Muscle of back (tissue), 11 donors: Measurements from ENCODE around the gene GHITM. TPM values are rescaled to one million over a fixed set of nuclear protein-coding genes. Genes with fewer than 3 reads are reported as not detected.
A peak's percentile ranks its signal among the peaks of the same experiment; 100 is the strongest.
"Not testable (repeated sequence)": the region's sequence is repeated elsewhere in the genome, so short reads cannot be mapped to it uniquely, and the experiment has no call there.

Source experiments
- DNase-seq, 3 donors: peaks; one replicate each; pipeline versions ENCODE4 v3.0.0 to v3.0.0-alpha.2; 2013
- polyA plus RNA-seq, 10 donors: library from polyadenylated mRNA; unstranded; fragments of 120-200 nt; gene quantifications; one replicate each; pipeline ENCODE4 v1.2.1, GENCODE V29; 2013; ENCODE audit not compliant: insufficient read length in 10 of 10

GHITM gene
- polyA plus RNA-seq, 10 donors = 97.5 to 125 (median 113) TPM

GRCh38 chr10:84138478-84139125 lies 707 bp upstream of the GHITM start:
- no peak for DNase-seq

DNA sequence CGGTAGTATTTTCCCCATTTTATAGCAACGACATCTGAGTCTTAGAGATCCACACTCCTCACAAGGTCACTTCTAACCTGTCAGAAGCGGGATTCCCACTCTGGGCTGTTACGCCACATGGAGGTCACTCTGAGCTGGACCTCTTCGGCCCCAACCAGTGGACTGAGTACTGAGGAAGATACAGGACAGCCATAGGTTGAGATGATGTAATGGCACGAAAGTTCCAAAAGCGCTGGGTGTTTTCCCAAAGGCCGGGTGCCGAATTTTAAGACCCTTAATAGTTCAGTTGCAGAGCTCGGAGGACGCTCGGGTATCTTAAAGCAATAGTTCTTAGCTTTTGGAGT lies 699 bp downstream of the GHITM start:
- DNase-seq = peak in 1 of 3 donors; percentile 4

GRCh38 chr10:84147347-84147746 lies 8.0 kb downstream of the GHITM start:
- no peak for DNase-seq

- DNase-seq = peak in 2 of 3 donors; percentile 13 to 15
Measured at GRCh38 chr10:84148006-84148597, 8.8 kb downstream of the GHITM start.

DNA sequence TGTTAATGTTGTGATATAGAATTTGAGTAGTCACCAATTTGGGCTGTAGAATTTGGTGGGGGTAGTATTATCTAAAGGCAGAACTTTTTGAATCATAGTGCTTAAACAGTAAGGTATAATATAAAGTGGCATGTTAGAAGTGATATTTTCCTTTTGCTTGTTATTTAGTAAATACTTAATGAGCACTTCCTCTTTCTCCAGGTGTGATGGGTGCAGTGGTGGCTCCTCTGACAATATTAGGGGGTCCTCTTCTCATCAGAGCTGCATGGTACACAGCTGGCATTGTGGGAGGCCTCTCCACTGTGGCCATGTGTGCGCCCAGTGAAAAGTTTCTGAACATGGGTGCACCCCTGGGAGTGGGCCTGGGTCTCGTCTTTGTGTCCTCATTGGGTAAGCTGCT lies 10.5 kb downstream of the GHITM start:
- no peak for DNase-seq

DNA sequence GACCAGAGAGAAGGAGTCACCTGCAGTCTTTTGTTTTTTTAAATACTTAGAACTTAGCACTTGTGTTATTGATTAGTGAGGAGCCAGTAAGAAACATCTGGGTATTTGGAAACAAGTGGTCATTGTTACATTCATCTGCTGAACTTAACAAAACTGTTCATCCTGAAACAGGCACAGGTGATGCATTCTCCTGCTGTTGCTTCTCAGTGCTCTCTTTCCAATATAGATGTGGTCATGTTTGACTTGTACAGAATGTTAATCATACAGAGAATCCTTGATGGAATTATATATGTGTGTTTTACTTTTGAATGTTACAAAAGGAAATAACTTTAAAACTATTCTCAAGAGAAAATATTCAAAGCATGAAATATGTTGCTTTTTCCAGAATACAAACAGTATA lies 13.5 kb downstream of the GHITM start:
- DNase-seq = no peak

DNA sequence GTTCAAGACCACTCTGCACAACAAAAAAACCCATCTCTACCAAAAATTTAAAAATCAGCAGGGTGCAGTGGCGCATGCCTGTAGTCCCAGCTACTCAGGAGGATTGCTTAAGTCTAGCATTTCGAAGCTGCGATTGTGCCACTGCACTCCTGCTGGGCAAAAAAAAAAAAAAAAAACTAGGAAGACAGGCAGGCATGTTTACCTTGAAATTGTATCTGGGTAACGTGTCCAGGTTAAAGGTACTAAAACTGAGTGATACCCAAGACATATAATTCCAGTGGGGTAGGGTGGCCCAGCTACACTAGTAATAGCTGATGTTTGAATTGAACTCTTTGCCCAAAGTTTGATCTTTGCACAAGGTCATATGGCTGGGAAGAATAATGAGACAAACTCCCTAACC lies 16.2 kb downstream of the GHITM start:
- DNase-seq = no peak

DNA sequence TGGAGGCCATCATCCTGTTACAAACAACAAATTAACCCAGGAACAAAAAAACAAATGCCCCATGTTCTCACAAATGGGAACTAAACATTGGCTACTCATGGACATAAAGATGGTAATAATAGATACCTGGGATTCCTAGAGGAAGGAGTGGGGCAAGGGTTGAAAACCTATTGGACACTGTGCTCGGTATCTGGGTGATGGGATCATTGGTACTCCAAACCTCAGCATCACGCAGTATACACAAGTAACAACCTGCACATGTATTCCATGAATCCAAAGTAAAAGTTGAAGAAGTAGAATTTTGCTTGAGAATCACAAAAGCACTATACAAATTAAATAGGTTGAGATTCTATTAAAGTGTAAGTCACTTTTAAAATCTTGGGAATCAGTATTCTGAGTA lies 16.7 kb downstream of the GHITM start:
- no peak for DNase-seq

GRCh38 chr10:84156768-84157167 lies 17.5 kb downstream of the GHITM start:
- DNase-seq = no peak

GRCh38 chr10:84158061-84158460 lies 18.8 kb downstream of the GHITM start:
- DNase-seq = no peak

- DNase-seq = no peak
Measured at GRCh38 chr10:84158550-84158949, 19.2 kb downstream of the GHITM start.

DNA sequence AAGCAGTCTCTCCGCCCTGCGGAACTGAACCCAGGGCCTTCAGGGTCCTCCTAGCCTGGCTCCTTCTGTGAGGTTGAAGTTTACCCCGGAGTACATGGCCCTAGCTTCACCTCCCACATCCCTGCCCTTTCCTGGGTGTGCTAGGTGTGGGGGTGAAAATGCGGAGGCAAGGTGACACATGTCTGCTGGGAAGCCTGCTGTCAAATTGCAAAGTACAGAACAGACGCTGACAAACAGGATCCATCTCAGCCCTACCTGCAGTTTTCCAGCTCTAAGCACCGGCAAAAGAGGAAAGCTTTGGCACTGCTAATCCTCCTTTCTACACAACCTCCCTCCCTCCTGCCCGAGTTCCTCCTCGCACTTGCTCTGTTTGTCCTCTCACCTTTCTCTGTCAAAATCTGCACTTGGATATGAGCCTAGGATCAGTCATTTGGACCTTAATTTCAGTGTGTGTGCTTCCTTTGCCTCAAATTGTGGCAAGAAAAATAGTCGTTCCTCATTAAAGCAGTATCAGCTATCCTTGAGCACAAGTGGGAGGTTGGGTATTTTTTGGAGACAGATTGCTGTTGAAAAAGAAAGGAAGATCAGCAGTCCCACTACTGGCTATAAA lies 19.9 kb downstream of the GHITM start:
- no peak for DNase-seq

GRCh38 chr10:84160663-84161362 lies 21.5 kb downstream of the GHITM start:
- no peak for DNase-seq

DNA sequence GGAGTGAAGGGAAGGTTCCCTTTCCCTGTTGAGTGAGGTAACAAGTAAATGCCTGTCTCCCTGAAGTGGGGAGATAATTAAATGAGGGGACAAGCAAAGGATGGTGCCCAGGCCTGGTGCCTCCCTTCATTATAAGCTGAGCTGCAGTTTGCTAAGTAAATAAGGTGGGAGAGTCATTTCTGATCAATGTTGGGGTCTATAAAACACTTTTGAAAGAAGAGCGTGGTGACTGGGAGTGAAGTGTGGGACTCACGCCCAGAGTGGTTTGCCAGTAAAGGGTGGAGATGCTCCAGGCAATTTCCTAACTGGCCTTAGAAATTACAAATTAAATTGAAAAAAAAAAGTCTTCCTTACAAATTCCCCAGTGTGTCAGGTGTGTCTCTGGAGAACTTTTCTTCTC lies 24.7 kb downstream of the GHITM start:
- no peak for DNase-seq

DNA sequence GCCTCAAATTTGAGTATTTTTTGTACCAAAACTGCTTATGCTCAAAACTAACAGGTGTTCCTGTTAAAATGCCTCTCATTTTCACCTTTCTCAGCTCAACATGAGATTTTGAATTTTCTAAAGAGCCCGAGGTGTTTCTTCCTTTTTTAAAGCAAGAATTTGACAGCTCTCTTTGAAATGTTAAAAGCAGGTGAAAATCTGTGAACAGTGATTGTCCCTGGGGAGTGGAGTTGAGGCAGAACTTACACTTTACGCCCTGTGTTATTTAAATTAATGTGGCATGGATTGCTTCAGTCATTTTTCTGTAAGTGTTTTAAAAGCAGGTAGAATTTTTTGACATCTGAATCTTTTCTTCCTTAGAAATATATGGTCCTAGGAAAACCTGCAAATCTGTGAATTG lies 25.1 kb downstream of the GHITM start:
- no peak for DNase-seq

DNA sequence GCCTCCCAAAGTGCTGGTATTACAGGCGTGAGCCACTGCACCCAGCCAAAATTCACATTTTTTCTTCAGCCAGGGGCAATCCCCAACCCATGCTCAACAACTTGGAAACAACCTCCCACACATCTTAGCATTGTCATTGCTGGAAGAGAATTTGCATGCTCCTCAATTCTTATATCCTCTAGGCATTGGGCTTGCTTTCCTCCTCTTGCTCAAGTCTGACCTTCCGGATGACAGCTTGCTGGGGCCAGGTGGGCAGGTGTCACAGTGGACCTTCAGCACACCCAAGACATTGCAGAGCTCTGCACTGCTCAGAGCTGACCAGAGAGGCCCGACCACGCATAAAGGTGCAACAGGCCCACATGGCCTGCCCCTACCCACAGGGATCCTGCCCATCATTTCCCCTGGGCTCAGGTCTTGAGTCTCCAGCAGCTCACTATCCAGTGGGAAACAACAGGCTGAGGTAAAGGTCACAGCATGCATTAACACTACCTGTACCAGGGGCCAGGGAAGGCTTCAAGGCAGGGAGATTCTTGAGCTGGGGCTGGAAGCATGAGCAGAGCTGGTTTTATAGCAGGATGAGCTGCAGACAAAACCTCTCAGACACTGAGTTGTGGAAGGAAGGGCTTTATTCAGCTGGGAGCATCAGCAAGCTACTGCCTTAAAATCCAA lies 27.4 kb downstream of the GHITM start:
- no peak for DNase-seq

GRCh38 chr10:84167289-84167653 lies 28.0 kb downstream of the GHITM start:
- DNase-seq = not testable (repeated sequence)

DNA sequence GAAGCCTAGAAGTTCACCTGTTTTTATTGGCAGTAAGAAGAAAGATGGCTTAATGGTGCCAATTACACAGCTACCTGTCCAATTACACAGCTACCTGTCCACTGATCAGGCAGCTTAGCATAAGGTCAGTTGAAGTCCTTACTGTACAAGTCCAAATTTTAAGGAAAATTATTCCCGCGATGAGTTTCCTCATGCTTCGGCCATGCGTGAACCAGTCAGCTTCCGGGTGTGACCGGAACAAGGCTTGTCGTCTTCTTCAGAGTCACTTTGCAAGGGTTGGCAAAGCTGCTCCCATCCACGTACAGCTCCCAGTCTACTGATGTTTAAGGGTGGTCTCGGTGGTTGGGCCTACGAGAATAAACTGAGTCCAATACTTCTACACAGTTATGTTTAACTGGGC lies 29.1 kb downstream of the GHITM start:
- DNase-seq = not testable (repeated sequence)

- DNase-seq = not testable (repeated sequence)
Measured at GRCh38 chr10:84171237-84171636, 31.9 kb downstream of the GHITM start.

GRCh38 chr10:84171700-84172466 lies 32.6 kb downstream of the GHITM start:
- not testable (repeated sequence) for DNase-seq

- DNase-seq = no peak
Measured at GRCh38 chr10:84172467-84173356, 33.4 kb downstream of the GHITM start.
